Measurements from ENCODE around the gene SLC66A3.

The SLC66A3 gene

GRCh38 chr2:11155381-11156035 lies at the start of gene SLC66A3:
SLC66A3 (plus strand) TSS chr2:11155467; CDS start chr2:11155547, 80 bp downstream.
- DNase-seq = peak; percentile 84

GRCh38 chr2:11109002-11109401 lies 46.3 kb upstream of the SLC66A3 start:
- DNase-seq = no peak

- DNase-seq = no peak
Measured at GRCh38 chr2:11112870-11113428, 42.3 kb upstream of the SLC66A3 start.

- DNase-seq = no peak
Measured at GRCh38 chr2:11117776-11118175, 37.5 kb upstream of the SLC66A3 start.

- no peak for DNase-seq
Measured at GRCh38 chr2:11118761-11119160, 36.5 kb upstream of the SLC66A3 start.

GRCh38 chr2:11121099-11121822 lies 34.0 kb upstream of the SLC66A3 start:
- peak; percentile 66 for DNase-seq

GRCh38 chr2:11121823-11122155 lies 33.5 kb upstream of the SLC66A3 start:
- DNase-seq = no peak

GRCh38 chr2:11122380-11122779 lies 32.9 kb upstream of the SLC66A3 start:
- DNase-seq = no peak

GRCh38 chr2:11123001-11123809 lies 32.1 kb upstream of the SLC66A3 start:
- DNase-seq = no peak

- peak; percentile 45 for DNase-seq
Measured at GRCh38 chr2:11123856-11124759, 31.2 kb upstream of the SLC66A3 start.

- no peak for DNase-seq
Measured at GRCh38 chr2:11124760-11125068, 30.6 kb upstream of the SLC66A3 start.

- no peak for DNase-seq
Measured at GRCh38 chr2:11127761-11128160, 27.5 kb upstream of the SLC66A3 start.

GRCh38 chr2:11128243-11128951 lies 26.9 kb upstream of the SLC66A3 start:
- peak; percentile 70 for DNase-seq

GRCh38 chr2:11129598-11130449 lies 25.4 kb upstream of the SLC66A3 start:
- DNase-seq = no peak

- DNase-seq = no peak
Measured at GRCh38 chr2:11131166-11131920, 23.9 kb upstream of the SLC66A3 start.

- DNase-seq = no peak
Measured at GRCh38 chr2:11132036-11132671, 23.1 kb upstream of the SLC66A3 start.

- DNase-seq = no peak
Measured at GRCh38 chr2:11133238-11133935, 21.9 kb upstream of the SLC66A3 start.

GRCh38 chr2:11133936-11134320 lies 21.3 kb upstream of the SLC66A3 start:
- DNase-seq = no peak

GRCh38 chr2:11134349-11134748 lies 20.9 kb upstream of the SLC66A3 start:
- DNase-seq = no peak

Measured in EL (cell line).